T-helper 22 cell (primary cell): ENCODE measurements around the gene PTPRN.
"Not testable (repeated sequence)": the region's sequence is repeated elsewhere in the genome, so short reads cannot be mapped to it uniquely, and the experiment has no call there.

Experiments used
- DNase-seq: peaks from one replicate; pipeline ENCODE4 v3.0.0-alpha.2; 2020; ENCODE audit warnings: low read depth

PTPRN gene

GRCh38 chr2:219306047-219306446 is 3.2 kb downstream of the PTPRN start:
- DNase-seq, result no peak

GRCh38 chr2:219304223-219304622 is 5.0 kb downstream of the PTPRN start:
- DNase-seq, result no peak

GRCh38 chr2:219302412-219302968 is 6.7 kb downstream of the PTPRN start:
- DNase-seq, result no peak

- no peak for DNase-seq
Observed at GRCh38 chr2:219300022-219300421, 9.2 kb downstream of the PTPRN start.

GRCh38 chr2:219299372-219299760 is 9.8 kb downstream of the PTPRN start:
- DNase-seq, result no peak

- DNase-seq, result peak; percentile 61
Observed at GRCh38 chr2:219298759-219299371, 10.3 kb downstream of the PTPRN start.

GRCh38 chr2:219297766-219298456 is 11.3 kb downstream of the PTPRN start:
- no peak for DNase-seq

- DNase-seq, result no peak
Observed at GRCh38 chr2:219296631-219297391, 12.4 kb downstream of the PTPRN start.

- DNase-seq, result no peak
Observed at GRCh38 chr2:219296142-219296541, 13.1 kb downstream of the PTPRN start.

GRCh38 chr2:219294356-219295351 is 14.5 kb downstream of the PTPRN start:
- DNase-seq, result peak; percentile 72

- DNase-seq, result no peak
Observed at GRCh38 chr2:219293736-219294231, 15.4 kb downstream of the PTPRN start.

- no peak for DNase-seq
Observed at GRCh38 chr2:219292616-219293015, 16.6 kb downstream of the PTPRN start.

GRCh38 chr2:219291910-219292490 is 17.2 kb downstream of the PTPRN start:
- no peak for DNase-seq

GRCh38 chr2:219291394-219291793 is 17.8 kb downstream of the PTPRN start:
- DNase-seq, result no peak

GRCh38 chr2:219290381-219291171 is 18.6 kb downstream of the PTPRN start:
- DNase-seq, result no peak

- no peak for DNase-seq
Observed at GRCh38 chr2:219289537-219290361, 19.5 kb downstream of the PTPRN start.

GRCh38 chr2:219289195-219289536 is 20.0 kb downstream of the PTPRN start:
- DNase-seq, result no peak

- no peak for DNase-seq
Observed at GRCh38 chr2:219287580-219288265, 21.5 kb downstream of the PTPRN start.

GRCh38 chr2:219287116-219287440 is 22.1 kb downstream of the PTPRN start:
- DNase-seq, result not testable (repeated sequence)
